ENCODE measurements around the gene EOLA2.
"Not testable (repeated sequence)": the region's sequence is repeated elsewhere in the genome, so short reads cannot be mapped to it uniquely, and the experiment has no call there.

The EOLA2 gene

GRCh38 chrX:149916745-149917392 lies 21.4 kb downstream of the EOLA2 start:
- TF ChIP-seq ZNF274 (IDR thresholded peaks at IDR 0.05; ENCODE audit: low read depth, low read length) = no peak
- no peak overlapping the region for H3K4me3 ChIP-seq (ENCODE audit: low read length)

- H3K4me3 ChIP-seq (ENCODE audit: low read length) = no peak overlapping the region
- no peak for TF ChIP-seq ZNF274 (IDR thresholded peaks at IDR 0.05; ENCODE audit: low read depth, low read length)
Observed at GRCh38 chrX:149910178-149910695, 28.1 kb downstream of the EOLA2 start.

- TF ChIP-seq ZNF274 (IDR thresholded peaks at IDR 0.05; ENCODE audit: low read depth, low read length) = no peak
- no peak overlapping the region for H3K4me3 ChIP-seq (ENCODE audit: low read length)
Observed at GRCh38 chrX:149909324-149910177, 28.7 kb downstream of the EOLA2 start.

- no peak for TF ChIP-seq ZNF274 (IDR thresholded peaks at IDR 0.05; ENCODE audit: low read depth, low read length)
- no peak overlapping the region for H3K4me3 ChIP-seq (ENCODE audit: low read length)
Observed at GRCh38 chrX:149908727-149909126, 29.6 kb downstream of the EOLA2 start.

GRCh38 chrX:149908308-149908707 lies 30.0 kb downstream of the EOLA2 start:
- TF ChIP-seq ZNF274 (IDR thresholded peaks at IDR 0.05; ENCODE audit: low read depth, low read length) = no peak
- H3K4me3 ChIP-seq (ENCODE audit: low read length) = no peak overlapping the region

- peak overlapping the region; percentile 48; the same call in 1 of the 2 replicates for H3K4me3 ChIP-seq (ENCODE audit: low read length)
- TF ChIP-seq ZNF274 (IDR thresholded peaks at IDR 0.05; ENCODE audit: low read depth, low read length) = no peak
Observed at GRCh38 chrX:149903889-149904748, 34.2 kb downstream of the EOLA2 start.

GRCh38 chrX:149898554-149898953 lies 39.7 kb downstream of the EOLA2 start:
- no peak overlapping the region for H3K4me3 ChIP-seq (ENCODE audit: low read length)
- TF ChIP-seq ZNF274 (IDR thresholded peaks at IDR 0.05; ENCODE audit: low read depth, low read length) = no peak

GRCh38 chrX:149890828-149891227 lies 47.5 kb downstream of the EOLA2 start:
- H3K4me3 ChIP-seq (ENCODE audit: low read length) = not testable (repeated sequence)

Measured in GM08714 (cell line).